GM18868 (cell line): Measurements from ENCODE around the gene RAB12.
A peak's percentile ranks its signal among the peaks of the same experiment; 100 is the strongest.
"Not testable (repeated sequence)": the region's sequence is repeated elsewhere in the genome, so short reads cannot be mapped to it uniquely, and the experiment has no call there.

Experiments
- ATAC-seq: cut with Tn5 transposase; IDR thresholded peaks from one replicate; pipeline ENCODE4 v1.9.1; 2021; ENCODE audit warnings: mild to moderate bottlenecking, moderate library complexity; ENCODE audit not compliant: unreplicated experiment

RAB12 gene

DNA sequence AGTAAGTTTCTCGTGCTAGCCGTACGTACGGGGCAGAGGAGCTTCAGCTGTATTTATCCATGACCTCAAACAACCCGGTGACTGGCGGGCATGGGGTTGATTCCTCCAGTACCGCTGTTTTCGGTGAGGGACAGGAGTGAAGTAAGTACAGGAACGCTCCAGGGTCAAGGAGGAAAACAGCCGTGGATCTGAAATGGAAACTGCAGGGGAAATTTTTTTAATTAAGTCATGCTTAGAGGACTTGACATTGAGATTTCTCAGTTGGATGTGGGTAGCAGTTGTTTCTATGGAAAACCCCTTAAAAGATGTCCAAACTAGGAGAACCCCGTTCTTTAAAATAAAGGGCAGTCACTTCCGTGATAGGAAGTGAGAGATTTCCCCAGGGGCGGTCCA lies 1.2 kb downstream of the RAB12 start:
- ATAC-seq = no peak

DNA sequence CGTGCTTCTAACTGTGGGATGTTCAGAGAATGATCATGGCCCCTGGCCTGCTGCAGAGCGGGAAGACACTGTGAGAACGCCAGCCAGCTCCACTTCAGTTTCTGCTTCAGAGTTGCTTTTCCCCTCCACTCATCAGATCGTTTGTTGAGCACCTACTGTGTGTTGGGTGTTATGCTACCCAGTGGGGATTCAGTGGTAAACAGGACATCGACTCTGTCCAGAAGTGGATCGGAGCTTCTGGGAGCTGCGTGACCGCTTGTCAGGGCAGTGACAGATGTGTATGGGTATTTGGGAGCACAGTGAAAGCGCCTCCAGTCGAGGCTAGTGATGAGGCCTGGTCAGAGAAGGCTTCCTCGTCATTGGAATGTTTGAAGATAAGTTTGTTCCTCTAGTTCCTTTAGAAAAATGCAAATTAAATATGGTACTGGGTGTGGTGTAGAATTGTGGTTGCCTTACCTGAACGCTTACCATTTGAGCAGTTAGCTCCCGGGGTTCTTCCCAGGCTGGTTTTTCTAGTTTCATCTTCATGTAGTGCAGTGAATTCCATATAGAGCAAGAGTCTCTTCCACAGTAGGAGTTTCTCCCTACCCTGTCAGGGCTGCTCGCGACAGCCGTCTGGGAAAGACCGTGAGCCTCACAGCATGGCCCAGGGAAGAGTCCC lies 2.8 kb downstream of the RAB12 start:
- no peak for ATAC-seq

DNA sequence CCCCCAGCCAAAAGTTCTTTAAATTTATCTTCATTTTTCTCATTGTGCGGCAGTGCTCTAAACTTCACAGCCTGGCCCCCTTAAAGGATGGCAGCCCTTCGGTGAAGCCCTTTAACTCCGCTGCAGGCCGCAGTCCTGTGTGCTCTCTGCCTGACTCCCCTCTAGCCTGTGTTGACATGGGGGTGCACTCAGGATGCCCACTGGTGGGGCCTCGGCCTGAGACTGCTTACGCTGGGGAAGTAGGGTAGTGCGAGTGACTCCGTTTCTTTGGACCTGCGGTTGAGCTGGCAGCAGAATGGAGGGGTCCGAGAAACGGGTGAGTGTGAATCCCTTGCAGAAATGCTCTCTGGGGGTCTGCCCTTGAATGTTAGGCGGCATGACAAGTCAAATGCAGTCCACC lies 5.6 kb downstream of the RAB12 start:
- ATAC-seq = no peak

DNA sequence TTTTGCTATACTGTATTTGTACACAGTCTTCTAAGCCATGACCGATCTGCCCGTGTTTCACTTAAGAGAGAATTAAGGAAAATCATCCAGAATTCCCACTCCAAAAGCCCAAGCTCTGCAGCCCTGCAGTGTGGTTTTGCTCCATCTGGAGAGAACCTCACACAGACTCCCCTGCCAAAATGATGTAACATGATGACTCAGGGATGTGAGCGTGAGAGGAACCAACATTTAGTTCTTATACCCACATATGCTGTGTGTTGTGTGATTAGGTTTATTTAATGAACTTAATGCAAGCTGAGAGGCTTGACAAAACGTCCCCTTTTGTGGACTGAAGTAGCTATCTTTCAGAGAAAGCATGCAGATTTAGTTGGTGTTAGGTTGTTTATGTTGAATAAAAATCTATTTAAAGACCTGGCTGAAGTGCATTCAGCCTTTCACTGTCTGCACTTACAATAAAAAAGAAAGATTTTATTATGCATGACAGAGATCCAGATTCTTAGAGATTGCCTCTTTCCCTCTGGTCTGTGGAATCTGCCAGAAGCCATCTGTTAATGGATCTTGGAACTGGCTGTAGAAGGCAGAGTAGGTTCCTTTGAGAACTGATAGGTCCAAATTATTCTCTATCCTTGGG lies 6.3 kb downstream of the RAB12 start:
- ATAC-seq = no peak

DNA sequence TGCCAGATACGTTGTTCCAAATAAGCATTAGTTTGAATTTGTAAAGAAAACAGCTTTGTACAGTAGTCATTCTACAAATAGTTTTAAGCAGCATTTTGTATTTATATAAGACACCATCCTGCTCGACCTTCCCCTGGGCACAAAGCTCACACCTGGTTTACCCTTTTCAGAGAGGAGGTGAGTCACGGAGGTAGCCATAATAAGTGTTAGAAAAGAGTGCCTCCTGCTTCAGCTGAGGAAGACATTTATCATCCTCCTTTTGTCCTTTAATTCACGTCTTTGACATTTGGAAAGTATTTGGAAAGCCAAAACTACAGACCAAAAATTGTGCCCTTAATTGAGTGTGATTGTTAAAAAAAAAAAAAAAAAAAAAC lies 6.8 kb downstream of the RAB12 start:
- ATAC-seq = no peak

DNA sequence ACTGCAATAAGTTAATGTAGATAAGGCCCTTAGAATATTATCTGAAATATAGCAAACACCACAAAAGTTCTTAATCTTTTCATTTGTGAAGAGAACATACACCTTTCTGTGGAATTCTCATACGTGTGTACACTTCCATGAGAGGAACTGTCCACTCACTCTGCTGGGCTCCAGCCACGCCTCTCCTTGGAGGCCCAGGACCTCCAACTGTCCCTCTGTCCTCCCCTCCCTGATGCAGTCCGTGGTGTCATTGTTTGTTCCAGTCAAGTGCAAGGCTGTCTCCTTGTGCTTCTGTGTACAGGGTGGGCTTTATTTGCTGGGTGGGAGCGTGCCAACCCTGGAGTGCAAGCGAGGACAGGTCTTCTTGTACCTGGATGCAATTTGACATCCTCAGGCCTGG lies 8.7 kb downstream of the RAB12 start:
- no peak for ATAC-seq

DNA sequence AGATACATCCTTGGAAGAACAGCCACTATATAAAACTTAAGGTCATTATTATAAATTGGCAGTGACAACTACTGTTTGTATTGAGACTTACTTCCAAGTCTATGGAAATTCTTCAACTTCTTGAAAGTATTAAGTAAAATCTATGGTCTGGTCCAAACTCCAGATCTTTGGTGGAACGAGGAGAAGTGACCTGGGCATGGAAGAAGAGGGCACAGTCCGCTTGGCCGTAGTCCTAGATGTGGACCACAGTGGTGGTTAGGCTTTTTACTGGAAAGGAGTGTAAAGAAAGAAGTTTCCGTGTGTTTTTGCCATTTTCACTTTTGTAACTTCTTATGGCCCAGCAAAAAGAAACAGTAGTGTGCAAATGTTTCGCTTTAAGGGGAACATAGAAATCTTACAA lies 9.8 kb downstream of the RAB12 start:
- no peak for ATAC-seq

DNA sequence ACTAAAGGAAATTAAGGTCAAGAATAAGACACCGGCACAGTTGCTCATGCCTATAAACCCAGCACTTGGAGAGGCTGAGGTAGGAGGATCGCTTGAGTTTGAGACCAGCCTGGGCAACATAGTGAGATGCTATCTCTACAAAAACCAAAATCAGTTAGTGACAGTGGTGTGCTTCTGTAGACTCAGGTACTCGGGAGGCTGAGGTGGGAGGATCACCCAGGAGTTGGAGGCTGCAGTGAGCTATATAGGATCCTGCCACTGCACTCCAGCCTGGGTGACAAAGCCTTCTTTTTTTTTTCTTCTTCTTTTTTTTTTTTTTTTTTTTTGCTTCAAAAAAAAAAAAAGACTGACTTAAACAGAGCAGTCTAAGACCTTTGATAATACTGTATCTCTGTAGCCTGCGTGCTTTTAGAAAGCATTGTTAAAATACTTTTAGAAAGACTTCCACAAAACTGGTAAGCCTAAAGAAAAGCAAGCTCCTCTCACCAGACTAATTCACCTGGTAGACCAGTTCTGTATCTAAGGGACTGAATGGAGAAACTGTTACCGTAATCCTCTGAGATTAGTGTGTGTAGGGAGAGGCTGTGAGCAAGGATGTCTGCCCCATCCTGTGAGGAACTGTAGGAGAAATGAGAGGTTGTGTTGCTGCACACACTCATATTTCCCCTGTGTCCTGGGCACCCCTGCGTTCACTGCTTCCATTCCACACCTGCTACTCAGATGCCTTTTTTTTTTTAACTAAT lies 10.8 kb downstream of the RAB12 start:
- ATAC-seq = no peak

DNA sequence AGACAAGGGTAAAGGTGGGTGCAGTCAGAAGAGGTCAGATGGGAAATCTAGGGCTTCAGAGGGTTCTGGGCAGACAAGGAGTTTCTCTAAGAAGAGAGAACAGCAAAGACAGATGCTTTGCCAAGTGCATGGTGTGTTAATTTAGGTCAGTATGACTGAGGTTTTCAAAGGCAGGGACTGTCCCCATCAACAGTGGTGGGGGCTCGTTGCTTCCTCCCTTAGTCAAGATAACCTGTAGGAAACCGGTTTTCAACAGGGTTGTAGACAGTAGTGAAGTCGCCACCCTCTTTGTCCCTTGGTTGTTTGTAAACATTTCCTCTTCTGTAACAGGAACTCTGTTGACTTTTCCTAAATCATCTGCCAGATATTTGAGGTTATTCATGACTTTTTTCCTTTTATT lies 11.6 kb downstream of the RAB12 start:
- ATAC-seq = no peak

DNA sequence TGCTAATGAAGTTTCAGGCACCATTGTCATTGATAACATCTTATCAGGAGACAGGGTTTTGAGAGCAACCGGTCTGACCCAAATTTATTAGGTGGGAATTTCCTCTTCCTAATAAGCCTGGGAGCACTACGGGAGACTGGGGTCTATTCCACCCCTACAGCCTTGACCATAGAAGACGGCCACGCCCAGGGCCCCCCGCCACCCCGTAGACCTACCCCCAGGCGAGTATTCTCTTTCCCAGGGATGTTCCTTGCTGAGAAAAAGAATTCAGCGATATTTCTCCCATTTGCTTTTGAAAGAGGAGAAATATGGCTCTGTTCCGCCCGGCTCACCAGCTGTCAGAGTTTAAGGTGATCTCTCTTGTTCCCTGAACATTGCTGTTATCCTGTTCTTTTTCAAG lies 13.4 kb downstream of the RAB12 start:
- ATAC-seq = not testable (repeated sequence)

DNA sequence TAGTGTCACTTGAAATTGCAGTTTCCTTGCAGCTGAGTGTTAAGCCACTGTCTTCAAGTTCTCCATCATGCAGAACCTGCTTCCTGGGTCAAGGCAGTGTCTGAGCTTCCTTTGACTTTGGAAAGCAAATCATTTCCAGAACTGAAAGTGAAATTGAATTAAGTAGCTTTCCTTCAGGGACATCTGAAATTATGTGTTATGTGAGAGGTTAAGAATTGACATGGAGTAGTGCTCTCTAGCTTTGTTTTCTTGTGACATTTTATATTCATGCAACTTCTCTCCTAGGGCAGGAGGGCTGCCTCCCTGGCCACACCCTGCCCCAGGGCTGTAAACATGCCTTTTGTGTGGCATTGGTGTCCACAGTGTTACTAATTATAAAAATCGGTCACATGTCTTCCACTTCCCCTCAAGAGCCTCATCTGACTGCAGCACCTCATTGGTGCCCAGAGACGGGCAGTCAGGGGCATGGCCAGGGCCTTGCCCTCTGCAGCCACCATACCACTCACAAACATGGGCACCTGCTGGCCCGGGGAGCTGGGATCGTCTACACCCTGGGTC lies 14.4 kb downstream of the RAB12 start:
- peak; percentile 79 for ATAC-seq

DNA sequence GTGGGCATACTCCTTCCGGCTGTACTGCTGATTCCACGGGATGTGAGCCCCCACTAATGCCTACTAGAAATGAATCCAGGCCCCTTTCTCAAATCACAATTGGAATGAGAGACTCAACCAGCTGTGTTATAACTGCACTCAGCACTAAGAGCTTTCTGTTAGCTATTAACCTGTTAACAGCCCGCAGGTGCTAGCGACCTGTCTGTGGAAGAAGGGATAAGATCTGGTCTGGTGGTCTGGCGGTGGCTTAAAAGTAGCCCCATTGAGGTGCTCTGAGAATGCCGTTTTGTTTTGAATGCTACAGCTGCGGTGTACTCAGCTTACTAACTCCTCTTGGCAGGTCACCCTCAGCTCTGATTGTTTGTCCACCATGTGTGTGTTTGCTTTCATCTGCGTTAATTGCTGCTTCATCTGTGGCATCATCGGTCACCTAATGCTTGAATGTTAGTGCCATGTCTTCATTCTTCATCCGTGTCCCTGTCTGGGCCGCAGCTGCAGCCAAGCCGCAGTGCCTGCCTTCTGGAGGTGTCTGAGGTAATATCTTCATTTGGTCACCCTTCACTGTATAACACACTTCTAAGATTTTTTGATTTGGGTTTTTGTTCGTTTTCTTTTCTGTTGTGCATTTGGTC lies 16.3 kb downstream of the RAB12 start:
- no peak for ATAC-seq

DNA sequence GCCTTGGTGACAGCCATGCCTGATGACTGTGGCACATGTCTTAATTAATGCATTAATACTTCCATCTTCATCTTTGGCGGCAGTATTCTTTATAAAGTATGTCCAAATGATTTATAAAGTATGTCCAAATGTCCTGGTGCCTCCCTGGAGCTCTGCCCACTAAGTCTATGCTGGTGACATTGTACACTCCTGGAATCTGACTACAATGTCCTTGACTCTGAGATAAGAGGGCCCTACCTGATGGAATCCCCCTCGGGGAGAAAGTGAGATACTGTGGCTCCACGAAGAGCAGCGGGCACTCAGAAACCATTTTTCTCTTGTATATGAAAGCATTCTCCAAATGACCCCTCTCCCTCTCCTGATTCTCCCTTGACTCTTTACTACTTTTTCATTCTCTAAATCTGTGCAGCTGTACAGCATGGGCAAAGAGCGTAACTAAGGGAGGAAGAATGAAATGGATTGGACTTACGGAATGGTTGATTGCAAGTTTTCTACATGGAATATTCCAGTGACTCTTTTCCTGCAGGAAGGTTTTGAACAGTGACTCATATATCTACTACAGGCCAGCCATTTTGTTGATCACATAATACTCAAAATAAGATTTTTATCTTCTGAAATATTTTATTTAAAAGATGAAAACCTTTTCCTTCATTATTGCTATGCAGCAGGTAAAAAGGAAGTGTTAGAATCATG lies 17.3 kb downstream of the RAB12 start:
- ATAC-seq = no peak

DNA sequence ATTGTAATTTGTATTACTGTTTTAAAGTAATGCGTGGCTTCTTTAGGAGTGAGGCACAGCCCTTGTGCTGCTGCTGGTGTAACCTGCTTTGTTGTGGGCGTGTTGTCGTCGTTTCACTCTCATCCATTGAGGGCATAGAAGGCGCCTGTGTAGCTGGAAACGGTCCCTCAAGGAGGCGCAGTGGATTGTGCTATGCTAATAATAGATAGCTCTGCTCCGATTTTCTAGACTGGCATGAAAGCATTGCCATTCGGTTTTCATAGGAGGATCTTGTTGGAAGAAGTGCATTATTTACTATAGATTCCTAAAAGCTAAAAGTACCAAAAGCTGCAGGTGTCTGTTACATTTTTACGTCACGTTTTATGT lies 17.9 kb downstream of the RAB12 start:
- no peak for ATAC-seq

DNA sequence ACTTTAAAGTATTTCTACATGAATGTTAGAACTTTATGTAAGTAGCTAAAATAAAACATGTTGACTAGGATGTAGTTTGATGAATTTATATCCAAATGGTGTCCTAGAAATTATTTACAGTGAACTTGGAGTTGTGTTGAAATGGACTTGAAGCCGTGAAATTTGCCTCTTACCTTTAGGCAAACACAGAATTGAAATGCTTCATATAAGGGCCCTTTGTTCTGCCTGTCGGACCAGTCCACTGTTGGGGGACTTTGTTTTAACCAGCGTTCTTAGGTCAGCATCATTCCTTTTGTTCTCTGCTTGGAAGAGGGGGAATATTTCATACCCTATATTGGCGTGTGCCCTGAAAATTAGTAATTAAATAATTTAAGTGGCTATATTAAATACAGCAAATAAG lies 18.3 kb downstream of the RAB12 start:
- no peak for ATAC-seq

DNA sequence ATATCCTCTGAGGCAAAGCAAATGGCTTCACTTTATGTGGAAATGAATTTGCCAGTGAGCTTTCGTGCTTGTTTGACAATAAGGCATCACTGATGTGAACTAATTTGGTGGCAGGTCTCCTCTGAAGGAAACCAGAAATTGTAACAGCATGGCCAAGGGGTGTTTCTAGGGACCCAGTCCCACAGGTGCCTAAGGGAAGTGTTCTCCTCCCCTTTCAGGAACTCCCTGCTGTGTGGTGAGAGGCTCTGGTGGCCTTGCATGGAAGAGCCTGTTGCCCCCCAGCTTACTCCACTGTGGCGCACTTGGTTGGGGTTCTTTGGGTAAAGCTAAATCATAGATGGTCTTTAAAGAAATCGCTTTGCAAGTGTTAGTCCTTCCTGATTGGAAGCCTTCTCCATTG lies 20.4 kb downstream of the RAB12 start:
- no peak for ATAC-seq

DNA sequence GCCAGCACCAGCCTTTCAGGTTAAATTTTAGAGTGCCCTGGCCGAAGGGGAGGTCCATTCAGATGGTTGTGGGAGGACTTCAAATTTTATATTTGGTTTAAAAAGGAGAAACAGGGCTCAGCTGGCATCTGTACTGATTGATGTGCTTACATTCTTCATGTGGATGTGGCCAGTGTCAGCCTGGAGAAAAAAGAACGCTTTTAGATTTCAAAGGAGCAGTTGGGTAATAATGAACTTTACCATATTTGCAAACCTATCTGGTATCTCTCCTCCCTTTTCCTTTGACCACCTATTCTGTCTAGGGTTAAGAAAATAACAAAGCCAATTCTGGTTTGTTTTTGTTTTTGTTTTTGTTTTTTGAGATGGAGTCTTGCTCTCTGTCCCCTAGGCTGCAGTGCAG lies 21.3 kb downstream of the RAB12 start:
- no peak for ATAC-seq

DNA sequence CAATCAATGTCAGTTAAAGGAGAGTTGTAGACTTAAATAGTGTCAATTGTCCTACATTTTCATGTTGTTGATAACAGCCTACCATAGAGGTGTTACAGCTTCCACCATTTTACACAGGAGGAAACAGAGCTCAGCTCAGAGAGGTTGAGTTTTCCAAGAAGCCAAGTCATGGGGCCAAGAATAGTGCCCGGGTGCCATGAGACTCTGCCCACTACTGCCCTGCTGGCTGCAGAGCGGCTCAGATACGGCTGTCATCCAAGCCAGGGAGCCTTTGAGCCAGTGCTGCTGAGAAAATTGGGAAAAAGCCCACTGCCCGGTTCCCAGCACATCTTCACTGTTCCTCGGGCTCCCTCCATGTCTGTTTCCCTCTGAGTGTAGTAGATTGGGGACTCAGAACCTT lies 22.0 kb downstream of the RAB12 start:
- no peak for ATAC-seq

DNA sequence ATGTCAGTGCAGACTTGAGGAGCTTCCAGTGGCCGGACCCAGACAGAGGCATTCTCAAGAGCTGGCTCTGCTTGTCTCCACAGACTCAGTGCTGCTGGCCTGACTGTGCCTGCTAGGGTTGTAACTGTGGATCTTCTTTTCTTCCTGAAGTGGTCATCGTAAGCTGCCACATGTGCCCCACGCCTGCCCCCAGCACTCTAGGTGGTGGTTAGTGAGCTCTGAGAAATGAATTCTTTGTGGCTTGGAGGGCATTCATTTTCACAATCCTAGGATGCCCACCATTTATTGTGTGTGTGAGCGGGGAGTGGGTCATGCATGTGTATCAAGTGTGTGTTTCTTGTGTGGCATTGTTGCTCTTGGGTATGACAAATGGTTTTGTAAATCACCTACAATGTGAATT lies 23.1 kb downstream of the RAB12 start:
- no peak for ATAC-seq

DNA sequence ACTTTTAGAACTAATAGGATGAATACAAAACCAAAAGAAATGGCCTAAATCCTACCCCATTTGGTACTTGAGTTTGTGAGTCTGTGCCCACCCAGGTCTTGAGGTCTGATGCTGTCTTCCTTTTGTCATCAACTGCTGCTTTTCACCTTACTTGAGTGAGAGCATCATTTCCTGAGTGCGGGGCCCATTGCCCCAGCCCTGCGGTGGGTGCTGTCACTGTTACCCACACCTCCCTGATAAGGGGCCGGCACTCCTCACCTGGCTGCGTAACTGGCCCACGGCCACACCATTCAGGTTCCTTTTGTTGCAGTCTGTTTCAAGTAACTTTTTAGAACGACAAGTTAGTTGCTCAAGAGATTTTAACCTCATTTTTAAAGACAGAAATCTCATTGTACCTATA lies 25.3 kb downstream of the RAB12 start:
- ATAC-seq = no peak

DNA sequence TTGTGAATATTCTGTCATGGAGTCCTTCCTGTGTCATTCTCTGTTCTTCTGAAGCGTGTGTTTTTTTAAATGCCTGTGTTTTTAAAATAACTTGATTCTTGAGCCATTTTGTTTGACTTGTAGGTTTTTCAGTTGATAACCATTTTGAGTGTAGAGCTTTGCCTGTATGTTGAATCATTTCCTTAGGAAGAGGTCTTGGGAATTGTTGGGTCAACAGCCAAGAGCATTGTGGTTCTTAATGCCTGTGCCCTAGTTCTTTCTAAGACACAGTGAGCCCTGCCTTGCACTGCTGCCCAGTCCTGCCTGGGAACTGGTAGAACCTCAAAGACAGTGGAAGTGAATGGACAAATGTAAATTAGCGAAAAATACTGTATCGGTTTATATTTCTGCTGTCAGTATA lies 25.9 kb downstream of the RAB12 start:
- no peak for ATAC-seq
